A549 (cell line): ENCODE data around the gene HMX1. TPM values are rescaled to one million over a fixed set of nuclear protein-coding genes. Genes with fewer than 3 reads are reported as not detected.

Experiments
- ATAC-seq, 2 experiments: fragments of 200-7000 bp in 1 of 2; fragments of >200 bp in 1 of 2; cut with Nextera tagmentation in 1 of 2; cut with Tn5 transposase in 1 of 2; 3 replicates each; pipeline versions ENCODE4 v1.8.0 to v1.9.1; 2018 to 2020; ENCODE audit warnings: mild to moderate bottlenecking in 1 of 2, moderate library complexity in 1 of 2
- CTCF ChIA-PET: fragments of 300-600 bp; sonication (Branson Sonifier 250); formaldehyde crosslinking; extraction: SDS; loops from one replicate; lab custom pipeline; 2021; ENCODE audit warnings: antibody characterized with exemption, inconsistent platforms; lab: Yijun Ruan, JAX
- POLR2A ChIA-PET: fragments of 350-600 bp; formaldehyde crosslinking; extraction: SDS; loops from one replicate; lab custom pipeline; 2021; ENCODE audit warnings: antibody characterized with exemption, inconsistent platforms; lab: Yijun Ruan, JAX
- DNase-seq, 2 experiments: peaks; one replicate each; pipeline versions ENCODE4 v3.0.0 to v3.0.0-alpha.2; 2011 to 2016; ENCODE audit warnings: low read depth in 1 of 2, low spot score in 1 of 2
- FAIRE-seq: peaks from 2 replicates; lab custom pipeline; 2011; peaks lifted over from hg19 to GRCh38; lab: Jason Lieb, UNC
- H3K27ac ChIP-seq, 2 experiments: fragments of >200 bp; sonication (Bioruptor Twin); formaldehyde crosslinking; 3 replicates each; pipeline ENCODE4 v1.5.1; 2016 to 2017
- H3K4me1 ChIP-seq: fragments of >200 bp; sonication (Bioruptor Twin); formaldehyde crosslinking; 3 replicates; pipeline ENCODE4 v1.6.1; 2016
- H3K4me2 ChIP-seq: fragments of >200 bp; sonication (Bioruptor Twin); formaldehyde crosslinking; 3 replicates; pipeline ENCODE4 v1.6.1; 2016
- H3K4me3 ChIP-seq: fragments of >200 bp; sonication (Bioruptor Twin); formaldehyde crosslinking; 3 replicates; pipeline ENCODE4 v1.5.1; 2016
- H3K9me3 ChIP-seq: fragments of >200 bp; sonication (Bioruptor Twin); formaldehyde crosslinking; 3 replicates; pipeline ENCODE4 v1.6.1; 2016
- CBX2 ChIP-seq: fragments of 200-600 bp; sonication (generic); IDR thresholded peaks from 2 replicates; pipeline ENCODE4 v1.6.1; 2016; ENCODE audit warnings: low read depth, mild to moderate bottlenecking, borderline replicate concordance
- EHMT2 ChIP-seq: fragments of 200-600 bp; sonication (generic); IDR thresholded peaks from 2 replicates; pipeline ENCODE4 v1.6.1; 2016; ENCODE audit warnings: antibody characterized with exemption, low read depth, mild to moderate bottlenecking, moderate library complexity
- HDAC2 ChIP-seq: fragments of 200-600 bp; sonication (generic); IDR thresholded peaks from 2 replicates; pipeline ENCODE4 v1.6.1; 2016
- HEYL ChIP-seq: fragments of 250-450 bp; sonication (Bioruptor Pico); IDR thresholded peaks from 2 replicates; pipeline ENCODE4 v1.8.0; 2021; ENCODE audit warnings: mild to moderate bottlenecking, moderate library complexity
- HOXB5 ChIP-seq: fragments of 250-450 bp; sonication (Bioruptor Pico); IDR thresholded peaks from 2 replicates; pipeline ENCODE4 v1.5.0; 2020; ENCODE audit warnings: mild to moderate bottlenecking, moderate library complexity
- JUNB ChIP-seq: fragments of >200 bp; sonication (Bioruptor Twin); formaldehyde crosslinking; IDR thresholded peaks from 2 replicates; pipeline ENCODE4 v1.6.1; 2016
- KDM5A ChIP-seq: fragments of 200-600 bp; sonication (generic); IDR thresholded peaks from 2 replicates; pipeline ENCODE4 v1.6.1; 2016; ENCODE audit warnings: antibody characterized with exemption, mild to moderate bottlenecking
- NR3C1 ChIP-seq: fragments of >200 bp; sonication (Bioruptor Twin); formaldehyde crosslinking; IDR thresholded peaks from 3 replicates; pipeline ENCODE4 v1.6.1; 2017
- POLR2A ChIP-seq: IDR thresholded peaks from 2 replicates; pipeline ENCODE4 v1.6.1; 2012; ENCODE audit warnings: mild to moderate bottlenecking, low read length
- POLR2AphosphoS2 ChIP-seq: conservative IDR thresholded peaks from 2 replicates; pipeline ENCODE4 v1.6.1; 2012; ENCODE audit warnings: low read length, improper control_type of control experiment, inconsistent platforms
- RAD21 ChIP-seq, 2 experiments: fragments of >200 bp in 1 of 2; sonication (Bioruptor Twin) in 1 of 2; formaldehyde crosslinking in 1 of 2; IDR thresholded peaks in 1 of 2; conservative IDR thresholded peaks in 1 of 2; 2 replicates in 1 of 2; 3 replicates in 1 of 2; pipeline ENCODE4 v1.6.1; 2012 to 2018; ENCODE audit warnings: inconsistent platforms in 1 of 2
- RARB ChIP-seq: fragments of 250-450 bp; sonication (Bioruptor Pico); IDR thresholded peaks from 2 replicates; pipeline ENCODE4 v1.8.0; 2021; ENCODE audit warnings: mild to moderate bottlenecking, moderate library complexity
- RNF2 ChIP-seq: fragments of 200-600 bp; sonication (generic); IDR thresholded peaks from 2 replicates; pipeline ENCODE4 v1.6.1; 2016; ENCODE audit warnings: low read depth, mild to moderate bottlenecking, antibody characterized with exemption, moderate library complexity, borderline replicate concordance
- SMC3 ChIP-seq: fragments of >200 bp; sonication (Bioruptor Twin); formaldehyde crosslinking; IDR thresholded peaks from 3 replicates; pipeline ENCODE4 v1.6.1; 2018; ENCODE audit warnings: inconsistent platforms
- SREBF2 ChIP-seq: fragments of 450-650 bp; IDR thresholded peaks from 2 replicates; pipeline ENCODE4 v1.6.1; 2014; ENCODE audit warnings: mild to moderate bottlenecking, moderate library complexity
- TFCP2L1 ChIP-seq: fragments of 250-450 bp; sonication (Bioruptor Pico); IDR thresholded peaks from 2 replicates; pipeline ENCODE4 v1.5.0; 2021; ENCODE audit warnings: mild to moderate bottlenecking
- TP53 ChIP-seq: fragments of 250-450 bp; sonication (Bioruptor Pico); IDR thresholded peaks from 2 replicates; pipeline ENCODE4 v1.5.0; 2021; ENCODE audit warnings: mild to moderate bottlenecking, moderate library complexity
- ZNF302 ChIP-seq: fragments of 250-450 bp; sonication (Bioruptor Pico); IDR thresholded peaks from 2 replicates; pipeline ENCODE4 v1.9.0; 2021; ENCODE audit warnings: inconsistent platforms, mild to moderate bottlenecking, moderate library complexity
- ZSCAN20 ChIP-seq: fragments of 250-450 bp; sonication (Bioruptor Pico); IDR thresholded peaks from 2 replicates; pipeline ENCODE4 v1.8.0; 2022; ENCODE audit warnings: mild to moderate bottlenecking, moderate library complexity
- WGBS: methylation state at CpG from one replicate; pipeline ENCODE4 v1.1.6; 2017; ENCODE audit errors: missing lambda C conversion rate; 5-methylcytosine and 5-hydroxymethylcytosine counted together
- polyA plus RNA-seq, 4 experiments: library from polyadenylated mRNA; depleted of rRNA in 3 of 4; stranded (reverse); fragments of >200 nt; fragmentation: RNase III in 1 of 4; extraction: RNeasy Plus Mini Kit Qiagen cat#74134 plus additional on column Dnase treatment in 1 of 4; gene quantifications; 2 replicates in 3 of 4; 3 replicates in 1 of 4; pipeline ENCODE4 v1.2.3, GENCODE V29; 2011 to 2017
- TF ChIP-seq, protein P1 (sequence below): fragments of 450-650 bp; IDR thresholded peaks from 2 replicates; pipeline ENCODE4 v1.6.1; 2014; ENCODE audit warnings: antibody characterized with exemption
- TF ChIP-seq, protein P2 (sequence below): fragments of >200 bp; sonication (Bioruptor Twin); formaldehyde crosslinking; IDR thresholded peaks from 3 replicates; pipeline ENCODE4 v1.6.1; 2016
- TF ChIP-seq, protein P3 (sequence below): fragments of 250-450 bp; sonication (Bioruptor Pico); IDR thresholded peaks from 2 replicates; pipeline ENCODE4 v1.5.0; 2020; ENCODE audit warnings: low read depth, mild to moderate bottlenecking, moderate library complexity
- TF ChIP-seq, protein P4 (sequence below): IDR thresholded peaks from 2 replicates; pipeline ENCODE4 v1.6.1; 2012
- TF ChIP-seq, protein P5 (sequence below): fragments of >200 bp; sonication (Bioruptor Twin); formaldehyde crosslinking; IDR thresholded peaks from 2 replicates; pipeline ENCODE4 v1.6.1; 2016
- TF ChIP-seq, protein P6 (sequence below): fragments of 250-450 bp; sonication (Bioruptor Pico); IDR thresholded peaks from 2 replicates; pipeline ENCODE4 v1.5.0; 2021; ENCODE audit warnings: mild to moderate bottlenecking, moderate library complexity, borderline replicate concordance

HMX1 gene
- polyA plus RNA-seq, 2 of the 4 experiments (the other 2 are of a cell fraction): 0.06 TPM; not detected in 1

DNA sequence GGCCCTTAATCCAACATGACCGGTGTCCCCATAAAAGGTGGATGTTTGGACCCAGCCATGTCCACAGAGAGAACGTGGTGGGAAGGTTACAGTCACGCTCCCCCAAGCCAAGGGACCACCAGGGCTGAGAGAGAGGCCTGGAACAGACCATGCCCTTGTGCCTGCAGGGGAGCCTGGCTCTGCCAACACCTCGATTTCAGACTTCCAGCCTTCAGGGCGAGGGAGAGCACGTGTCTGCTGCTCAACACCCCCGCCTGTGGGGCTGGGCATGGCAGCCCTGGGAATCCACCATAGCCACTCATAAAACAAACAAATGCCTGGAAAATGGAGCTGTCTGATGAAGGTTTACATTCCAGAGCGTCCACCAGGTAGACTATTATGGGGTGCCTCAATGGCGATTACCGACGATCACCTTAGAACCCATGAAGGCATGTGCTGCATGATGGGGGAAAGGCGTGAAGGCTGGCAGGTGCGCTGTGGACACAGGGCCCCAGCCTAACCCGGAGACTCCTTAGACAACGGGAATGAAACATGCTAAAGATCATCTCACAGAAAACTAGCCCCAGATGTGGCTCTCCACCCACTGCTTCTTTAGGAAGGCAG, 42.3 kb upstream of the HMX1 start:
- 48% methylated on average over 12 of the region's 15 CpGs for WGBS
- H3K4me2 ChIP-seq: no peak overlapping the region
- ChIA-PET CTCF (interaction anchor here (0.6 to 2.2 kb wide), 4 partner anchors 27 to 737 kb away, joined by 3 to 5 read pairs (median 4); no protein-coding TSS in a partner anchor), POLR2A (no interaction called here)
- ATAC-seq (no peak), FAIRE-seq (no peak), DNase-seq (no peak)
- peaks cover 6% of the 10 kb centered on the region; the same call in 1 of the 3 replicates for H3K4me1 ChIP-seq
- H3K27ac ChIP-seq: no peak overlapping the region
- TF ChIP-seq SREBF2: no peak
- TF ChIP-seq, protein P1, sequence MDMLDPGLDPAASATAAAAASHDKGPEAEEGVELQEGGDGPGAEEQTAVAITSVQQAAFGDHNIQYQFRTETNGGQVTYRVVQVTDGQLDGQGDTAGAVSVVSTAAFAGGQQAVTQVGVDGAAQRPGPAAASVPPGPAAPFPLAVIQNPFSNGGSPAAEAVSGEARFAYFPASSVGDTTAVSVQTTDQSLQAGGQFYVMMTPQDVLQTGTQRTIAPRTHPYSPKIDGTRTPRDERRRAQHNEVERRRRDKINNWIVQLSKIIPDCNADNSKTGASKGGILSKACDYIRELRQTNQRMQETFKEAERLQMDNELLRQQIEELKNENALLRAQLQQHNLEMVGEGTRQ: no peak
- TF ChIP-seq EHMT2: no peak
- no peak for TF ChIP-seq TFCP2L1
- TF ChIP-seq KDM5A: no peak
- TF ChIP-seq ZSCAN20 (CRISPR knock-in tag): no peak
- TF ChIP-seq SMC3: no peak
- no peak for TF ChIP-seq ZNF302
- TF ChIP-seq, protein P2, sequence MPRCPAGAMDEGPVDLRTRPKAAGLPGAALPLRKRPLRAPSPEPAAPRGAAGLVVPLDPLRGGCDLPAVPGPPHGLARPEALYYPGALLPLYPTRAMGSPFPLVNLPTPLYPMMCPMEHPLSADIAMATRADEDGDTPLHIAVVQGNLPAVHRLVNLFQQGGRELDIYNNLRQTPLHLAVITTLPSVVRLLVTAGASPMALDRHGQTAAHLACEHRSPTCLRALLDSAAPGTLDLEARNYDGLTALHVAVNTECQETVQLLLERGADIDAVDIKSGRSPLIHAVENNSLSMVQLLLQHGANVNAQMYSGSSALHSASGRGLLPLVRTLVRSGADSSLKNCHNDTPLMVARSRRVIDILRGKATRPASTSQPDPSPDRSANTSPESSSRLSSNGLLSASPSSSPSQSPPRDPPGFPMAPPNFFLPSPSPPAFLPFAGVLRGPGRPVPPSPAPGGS: no peak
- no peak for TF ChIP-seq POLR2A
- no peak for TF ChIP-seq TP53 (CRISPR knock-in tag)
- no peaks in the 10 kb centered on the region for H3K9me3 ChIP-seq
- no peak overlapping the region for H3K4me3 ChIP-seq

DNA sequence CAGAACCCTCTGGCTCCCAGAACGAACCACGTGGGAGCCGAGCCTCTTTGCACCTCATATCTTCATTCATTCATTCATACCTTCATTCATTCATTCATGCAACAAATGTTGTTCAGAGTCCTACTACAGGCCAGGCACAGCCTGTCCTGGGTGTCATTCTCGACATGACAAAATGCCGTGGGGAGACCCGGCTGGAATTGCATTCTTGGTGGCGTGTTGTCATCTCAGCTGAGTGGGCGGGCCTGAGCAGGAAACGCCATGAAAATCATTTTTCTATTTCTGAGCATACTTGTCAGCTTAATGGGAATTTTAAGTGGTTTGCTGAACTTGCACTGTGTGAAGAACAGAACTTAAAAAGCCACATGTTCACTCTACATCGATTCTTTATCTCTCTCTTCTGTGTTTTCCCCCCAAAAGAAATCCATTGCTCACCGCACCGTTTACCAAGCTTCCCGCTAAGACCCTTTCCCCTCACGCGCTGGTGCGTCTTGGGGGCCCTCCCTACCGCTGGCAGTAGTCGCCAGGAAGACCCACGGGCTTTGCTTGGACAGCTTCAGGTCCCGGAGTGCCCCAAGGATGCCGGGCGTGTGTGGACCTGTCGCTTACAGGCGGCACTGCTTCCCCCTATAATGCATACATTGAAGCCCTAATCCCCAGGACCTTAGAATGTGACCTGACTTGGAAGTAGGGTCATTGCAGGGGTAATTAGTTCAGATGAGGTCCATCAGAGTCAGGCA, 41.6 kb upstream of the HMX1 start:
- ChIA-PET CTCF (interaction anchor here (1.0 to 2.2 kb wide), 2 partner anchors 27 to 225 kb away, joined by 3 to 4 read pairs; no protein-coding TSS in a partner anchor), POLR2A (no interaction called here)
- no peak for TF ChIP-seq HEYL
- TF ChIP-seq HDAC2: no peak
- no peak for TF ChIP-seq KDM5A
- TF ChIP-seq CBX2: no peak
- TF ChIP-seq RNF2: no peak
- TF ChIP-seq, protein P3, sequence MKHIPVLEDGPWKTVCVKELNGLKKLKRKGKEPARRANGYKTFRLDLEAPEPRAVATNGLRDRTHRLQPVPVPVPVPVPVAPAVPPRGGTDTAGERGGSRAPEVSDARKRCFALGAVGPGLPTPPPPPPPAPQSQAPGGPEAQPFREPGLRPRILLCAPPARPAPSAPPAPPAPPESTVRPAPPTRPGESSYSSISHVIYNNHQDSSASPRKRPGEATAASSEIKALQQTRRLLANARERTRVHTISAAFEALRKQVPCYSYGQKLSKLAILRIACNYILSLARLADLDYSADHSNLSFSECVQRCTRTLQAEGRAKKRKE (CRISPR knock-in tag): no peak
- Histone ChIP-seq H3K27ac (no peak overlapping the region), H3K4me3 (no peak overlapping the region), H3K4me2 (no peak overlapping the region), H3K4me1 (peaks cover 6% of the 10 kb centered on the region; the same call in 1 of the 3 replicates), H3K9me3 (no peaks in the 10 kb centered on the region)
- FAIRE-seq: no peak
- ATAC-seq: no peak
- WGBS: 48% methylated on average over 16 of the region's 24 CpGs
- no peak for DNase-seq

DNA sequence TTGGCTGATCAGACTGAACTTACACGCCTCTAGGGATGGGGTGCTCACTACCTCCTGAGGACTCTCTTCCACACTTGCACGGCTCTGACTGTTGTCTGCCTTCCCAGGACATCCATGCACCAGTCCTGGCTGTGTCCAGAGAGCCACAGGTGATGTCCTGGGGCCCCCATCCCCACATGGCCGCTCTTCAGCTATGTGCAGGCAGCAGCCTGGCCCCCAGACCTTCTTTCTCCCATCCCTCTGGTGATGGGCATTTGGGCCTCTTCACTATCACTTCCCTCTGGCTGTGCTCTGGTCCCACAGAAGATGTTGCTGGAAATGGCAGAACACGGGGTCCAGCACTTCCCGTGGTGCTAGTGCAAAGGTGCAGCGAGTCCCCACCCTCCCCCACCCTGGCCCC, 40.9 kb upstream of the HMX1 start:
- DNase-seq (no peak), ATAC-seq (no peak), FAIRE-seq (no peak)
- TF ChIP-seq, protein P4, sequence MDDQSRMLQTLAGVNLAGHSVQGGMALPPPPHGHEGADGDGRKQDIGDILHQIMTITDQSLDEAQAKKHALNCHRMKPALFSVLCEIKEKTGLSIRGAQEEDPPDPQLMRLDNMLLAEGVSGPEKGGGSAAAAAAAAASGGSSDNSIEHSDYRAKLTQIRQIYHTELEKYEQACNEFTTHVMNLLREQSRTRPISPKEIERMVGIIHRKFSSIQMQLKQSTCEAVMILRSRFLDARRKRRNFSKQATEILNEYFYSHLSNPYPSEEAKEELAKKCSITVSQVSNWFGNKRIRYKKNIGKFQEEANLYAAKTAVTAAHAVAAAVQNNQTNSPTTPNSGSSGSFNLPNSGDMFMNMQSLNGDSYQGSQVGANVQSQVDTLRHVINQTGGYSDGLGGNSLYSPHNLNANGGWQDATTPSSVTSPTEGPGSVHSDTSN: no peak
- TF ChIP-seq, protein P1: no peak
- TF ChIP-seq RAD21 (conservative IDR thresholded peaks at IDR 0.05 in 1 of 2, IDR thresholded peaks at IDR 0.05 in 1 of 2): no peak
- TF ChIP-seq HOXB5: no peak
- TF ChIP-seq POLR2AphosphoS2: no peak
- TF ChIP-seq, protein P5, sequence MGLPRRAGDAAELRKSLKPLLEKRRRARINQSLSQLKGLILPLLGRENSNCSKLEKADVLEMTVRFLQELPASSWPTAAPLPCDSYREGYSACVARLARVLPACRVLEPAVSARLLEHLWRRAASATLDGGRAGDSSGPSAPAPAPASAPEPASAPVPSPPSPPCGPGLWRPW: no peak
- no peak for TF ChIP-seq JUNB
- TF ChIP-seq, protein P6, sequence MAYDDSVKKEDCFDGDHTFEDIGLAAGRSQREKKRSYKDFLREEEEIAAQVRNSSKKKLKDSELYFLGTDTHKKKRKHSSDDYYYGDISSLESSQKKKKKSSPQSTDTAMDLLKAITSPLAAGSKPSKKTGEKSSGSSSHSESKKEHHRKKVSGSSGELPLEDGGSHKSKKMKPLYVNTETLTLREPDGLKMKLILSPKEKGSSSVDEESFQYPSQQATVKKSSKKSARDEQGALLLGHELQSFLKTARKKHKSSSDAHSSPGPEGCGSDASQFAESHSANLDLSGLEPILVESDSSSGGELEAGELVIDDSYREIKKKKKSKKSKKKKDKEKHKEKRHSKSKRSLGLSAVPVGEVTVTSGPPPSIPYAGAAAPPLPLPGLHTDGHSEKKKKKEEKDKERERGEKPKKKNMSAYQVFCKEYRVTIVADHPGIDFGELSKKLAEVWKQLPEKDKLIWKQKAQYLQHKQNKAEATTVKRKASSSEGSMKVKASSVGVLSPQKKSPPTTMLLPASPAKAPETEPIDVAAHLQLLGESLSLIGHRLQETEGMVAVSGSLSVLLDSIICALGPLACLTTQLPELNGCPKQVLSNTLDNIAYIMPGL (CRISPR knock-in tag): no peak
- TF ChIP-seq RARB (CRISPR knock-in tag): no peak
- TF ChIP-seq NR3C1: no peak
- TF ChIP-seq ZSCAN20 (CRISPR knock-in tag): no peak
- H3K4me1 ChIP-seq: peaks cover 6% of the 10 kb centered on the region; the same call in 1 of the 3 replicates
- ChIA-PET CTCF (no interaction called here), POLR2A (no interaction called here)
- no peaks in the 10 kb centered on the region for H3K9me3 ChIP-seq
- WGBS: 39% methylated on average over 5 of the region's 6 CpGs
- no peak overlapping the region for H3K4me3 ChIP-seq
- H3K4me2 ChIP-seq: no peak overlapping the region
- H3K27ac ChIP-seq: no peak overlapping the region
